GM12892 (cell line): ENCODE results near the gene SELPLG.

Experiments used
- POLR2A ChIP-seq: IDR thresholded peaks from 2 replicates; pipeline ENCODE4 v1.6.1; 2011; ENCODE audit warnings: low read depth, low read length, control low read depth
- POLR2AphosphoS5 ChIP-seq: IDR thresholded peaks from 2 replicates; pipeline ENCODE4 v1.6.1; 2011; ENCODE audit warnings: low read depth, low read length, control low read depth
- TAF1 ChIP-seq: IDR thresholded peaks from 2 replicates; pipeline ENCODE4 v1.6.1; 2011; ENCODE audit warnings: low read depth, mild to moderate bottlenecking, control low read depth, low read length, borderline replicate concordance

GRCh38 chr12:108614639-108615038 lies 19.1 kb downstream of the SELPLG start:
- TF ChIP-seq TAF1, result no peak
- no peak for TF ChIP-seq POLR2A
- no peak for TF ChIP-seq POLR2AphosphoS5
